HG03025 (cell line): ENCODE measurements around the gene GLYATL2.

Experiments used
- ATAC-seq: cut with Tn5 transposase; IDR thresholded peaks from one replicate; pipeline ENCODE4 v1.9.1; 2021; ENCODE audit warnings: mild to moderate bottlenecking, moderate library complexity; ENCODE audit not compliant: unreplicated experiment, low FRiP score

GLYATL2 gene

DNA sequence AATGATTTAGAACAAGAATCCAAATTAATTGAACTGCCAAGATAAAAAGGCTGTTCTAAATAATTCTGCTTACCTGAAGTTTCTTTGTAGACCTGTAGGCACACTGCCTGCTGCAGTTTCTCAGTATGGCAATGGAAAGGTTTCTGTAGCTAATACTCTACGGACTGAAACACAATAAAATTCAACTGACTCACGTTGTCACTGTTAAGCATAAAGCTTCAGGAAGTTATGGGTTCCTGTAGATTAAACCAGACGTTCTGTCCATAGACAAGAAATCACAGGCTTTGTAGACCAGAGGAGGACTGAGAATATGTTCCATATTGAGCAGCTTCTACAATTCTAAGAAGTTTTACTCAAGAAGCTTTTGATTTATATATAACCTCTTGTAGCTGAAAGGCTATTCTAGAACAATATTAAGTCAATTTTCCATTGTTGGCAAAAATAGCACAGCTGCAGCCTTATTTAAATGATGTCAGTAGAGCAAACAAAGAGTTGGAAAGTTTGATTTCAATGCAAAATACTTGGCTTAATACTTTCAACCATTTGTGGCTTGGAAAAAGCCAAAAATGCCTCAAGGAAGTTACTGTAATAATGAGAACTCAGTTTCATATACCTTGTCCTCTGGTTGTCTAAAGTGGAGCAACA, at the start of gene GLYATL2:
Gene GLYATL2 (minus strand): TSS at position 344 of the 645 bp plus-strand sequence. CDS start 5,092 bp downstream, outside the sequence.
- no peak for ATAC-seq

DNA sequence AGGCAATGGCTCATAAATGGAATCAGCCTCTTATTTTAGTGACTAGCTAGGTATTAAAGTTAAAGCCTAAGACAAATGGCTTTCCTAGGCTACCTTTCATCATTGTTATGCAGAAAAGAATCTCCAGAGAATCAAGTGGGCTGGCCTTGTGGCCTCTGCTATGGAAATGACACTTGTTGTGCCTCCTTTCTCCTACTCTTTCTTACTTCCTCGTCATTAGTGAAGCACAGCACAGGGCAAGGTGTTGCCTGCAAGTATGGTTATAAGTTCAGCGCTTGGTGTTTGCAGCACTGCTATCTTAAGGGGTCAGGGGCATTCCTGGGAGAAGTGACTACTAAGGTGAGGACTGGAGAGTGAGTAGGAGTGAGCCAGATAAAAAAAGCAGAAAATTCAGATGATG, 49.4 kb upstream of the GLYATL2 start:
- no peak for ATAC-seq

DNA sequence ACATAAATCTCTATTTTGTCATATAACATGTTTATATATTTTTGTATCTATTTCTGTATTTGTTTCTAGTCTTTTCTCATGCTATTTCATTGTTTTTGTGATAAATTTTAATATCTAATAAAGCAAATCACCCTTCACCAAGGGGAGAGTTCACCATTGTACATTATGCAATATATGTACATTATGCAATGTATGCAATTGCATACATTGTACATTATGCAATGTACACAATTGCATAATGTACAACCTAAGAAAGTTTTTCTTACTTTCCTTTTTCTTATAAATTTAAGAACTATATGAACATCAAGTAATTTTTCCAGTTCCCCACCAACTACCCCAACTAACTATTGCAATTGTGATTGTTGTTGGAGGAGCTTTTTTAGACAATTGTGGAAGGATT, 44.1 kb upstream of the GLYATL2 start:
- ATAC-seq, result no peak

DNA sequence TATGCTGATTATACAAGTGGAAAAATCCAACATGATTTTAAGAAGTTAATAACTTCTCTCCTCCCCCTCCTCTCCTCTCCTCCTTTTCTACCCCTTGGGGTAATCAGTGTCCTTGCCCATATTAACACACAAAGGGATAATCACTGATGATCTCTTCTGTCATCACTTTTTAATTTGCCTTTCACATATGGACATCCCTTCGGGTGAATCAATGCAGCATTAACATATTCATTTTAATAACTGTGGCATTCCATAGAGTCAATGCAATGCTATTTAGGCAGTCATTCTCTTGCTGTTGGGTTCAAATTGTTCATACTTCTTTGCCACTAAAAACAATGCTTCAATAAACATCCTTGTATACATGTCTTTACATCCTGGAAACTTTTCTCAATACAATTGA, 42.9 kb upstream of the GLYATL2 start:
- ATAC-seq, result no peak

DNA sequence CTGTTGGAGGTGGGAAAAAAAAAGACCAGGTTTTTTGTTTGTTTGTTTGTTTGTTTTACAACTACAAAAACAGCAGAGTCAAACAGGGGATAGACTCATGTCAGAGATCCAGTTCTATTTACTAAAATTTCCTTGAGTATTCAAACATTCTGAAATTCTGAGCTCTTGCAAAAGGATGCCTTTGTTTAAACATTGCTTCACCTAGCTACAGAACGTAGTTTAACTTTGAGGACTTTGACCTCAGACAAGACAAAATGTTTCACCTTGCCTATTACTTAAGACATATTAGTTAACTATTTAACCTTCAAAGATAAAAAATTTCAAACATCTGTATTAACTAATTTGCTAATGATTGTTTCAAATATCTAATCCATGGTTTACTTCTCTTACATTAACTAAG, 36.1 kb upstream of the GLYATL2 start:
- no peak for ATAC-seq

DNA sequence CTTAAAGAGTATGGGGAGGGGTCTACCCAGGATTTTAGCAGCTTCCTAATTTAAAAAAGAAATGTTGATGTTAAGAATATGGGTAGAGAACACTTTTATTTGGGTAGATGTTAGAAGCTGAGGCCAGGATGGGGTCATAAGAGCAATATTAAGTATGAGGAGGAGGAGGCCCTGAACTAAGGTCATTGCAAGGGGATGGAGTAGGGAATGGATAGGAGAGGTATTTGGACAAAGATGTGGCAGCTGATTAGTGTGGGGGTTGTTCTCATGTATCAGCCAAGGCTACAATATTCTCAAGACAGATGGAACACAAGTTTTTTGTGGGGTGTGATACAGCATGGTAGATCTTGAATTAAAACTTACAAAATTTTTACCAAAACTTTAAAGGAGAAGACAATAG, 35.7 kb upstream of the GLYATL2 start:
- ATAC-seq, result no peak

DNA sequence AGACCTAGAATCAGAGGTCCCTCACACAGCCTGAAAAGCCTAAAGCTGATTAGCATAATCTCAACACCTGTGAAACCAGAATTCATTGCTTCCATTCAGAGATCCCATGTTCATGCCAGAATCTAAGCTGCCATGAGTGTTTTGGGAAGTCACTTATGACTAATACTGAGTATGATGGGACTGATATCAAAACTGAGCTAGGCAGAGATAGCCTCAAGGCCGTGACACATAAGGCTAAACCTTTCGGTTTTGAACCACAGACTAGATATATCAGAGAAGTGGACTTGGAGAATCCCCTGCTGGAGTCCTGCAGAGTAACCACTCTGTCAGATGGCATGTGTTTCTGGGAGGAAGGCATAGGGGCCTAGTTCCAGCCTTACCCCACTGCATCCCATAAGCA, 23.1 kb upstream of the GLYATL2 start:
- no peak for ATAC-seq

GRCh38 chr11:58866788-58867187, 22.3 kb upstream of the GLYATL2 start:
- no peak for ATAC-seq

DNA sequence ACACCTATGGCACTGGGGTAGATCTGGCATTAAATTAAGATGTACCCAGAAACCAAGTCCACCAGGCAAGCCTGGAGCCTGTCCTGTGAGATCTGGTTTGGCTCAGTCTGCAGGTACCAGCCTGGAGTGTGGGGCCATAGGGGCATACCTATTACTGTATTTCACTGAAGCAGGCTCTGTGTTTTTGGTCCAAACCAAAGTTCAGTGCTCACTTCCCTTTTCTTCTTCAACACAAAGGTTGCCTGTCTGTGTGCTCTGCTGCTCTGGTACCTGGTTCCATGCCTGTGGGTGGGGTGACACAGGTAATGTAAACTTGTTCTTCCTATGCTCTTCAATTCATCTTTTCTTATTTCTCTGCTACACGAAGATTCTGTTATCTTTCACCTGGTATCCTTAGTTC, 19.8 kb upstream of the GLYATL2 start:
- ATAC-seq, result no peak

- ATAC-seq, result no peak
Measured at GRCh38 chr11:58863697-58864096, 19.2 kb upstream of the GLYATL2 start.

- no peak for ATAC-seq
Measured at GRCh38 chr11:58861533-58861932, 17.0 kb upstream of the GLYATL2 start.

GRCh38 chr11:58856806-58857205, 12.3 kb upstream of the GLYATL2 start:
- ATAC-seq, result no peak

GRCh38 chr11:58845386-58845785, 882 bp upstream of the GLYATL2 start:
- ATAC-seq, result no peak

GRCh38 chr11:58837707-58838388, 6.7 kb downstream of the GLYATL2 start:
- ATAC-seq, result no peak

DNA sequence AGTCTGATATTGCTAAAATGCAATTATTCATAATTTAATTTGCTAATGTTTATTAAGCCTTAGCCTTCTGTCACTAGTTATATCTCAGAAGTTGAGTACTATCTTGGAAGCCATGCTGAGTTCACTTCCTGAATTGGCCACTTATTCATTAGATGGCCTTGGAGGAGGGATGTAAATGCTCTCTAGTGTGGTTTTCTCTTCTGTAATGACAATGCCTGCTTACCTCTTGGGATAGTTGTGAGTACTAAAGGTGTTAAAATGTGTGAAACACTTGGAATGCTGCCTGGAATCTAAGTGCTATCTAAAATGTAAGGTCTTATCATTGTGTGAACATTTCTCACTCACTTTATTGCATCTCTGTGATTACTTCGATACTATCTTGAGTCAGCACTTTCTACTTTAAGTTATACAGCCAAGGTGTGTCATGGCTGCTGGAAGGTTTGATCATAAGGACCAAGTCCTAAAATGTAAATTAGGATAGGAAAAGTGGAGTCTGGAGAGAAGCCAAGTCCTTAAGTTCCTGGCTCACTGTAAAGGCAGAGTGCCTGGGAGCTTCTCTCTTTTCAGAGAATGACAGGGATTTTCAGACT, 12.4 kb downstream of the GLYATL2 start:
- no peak for ATAC-seq

DNA sequence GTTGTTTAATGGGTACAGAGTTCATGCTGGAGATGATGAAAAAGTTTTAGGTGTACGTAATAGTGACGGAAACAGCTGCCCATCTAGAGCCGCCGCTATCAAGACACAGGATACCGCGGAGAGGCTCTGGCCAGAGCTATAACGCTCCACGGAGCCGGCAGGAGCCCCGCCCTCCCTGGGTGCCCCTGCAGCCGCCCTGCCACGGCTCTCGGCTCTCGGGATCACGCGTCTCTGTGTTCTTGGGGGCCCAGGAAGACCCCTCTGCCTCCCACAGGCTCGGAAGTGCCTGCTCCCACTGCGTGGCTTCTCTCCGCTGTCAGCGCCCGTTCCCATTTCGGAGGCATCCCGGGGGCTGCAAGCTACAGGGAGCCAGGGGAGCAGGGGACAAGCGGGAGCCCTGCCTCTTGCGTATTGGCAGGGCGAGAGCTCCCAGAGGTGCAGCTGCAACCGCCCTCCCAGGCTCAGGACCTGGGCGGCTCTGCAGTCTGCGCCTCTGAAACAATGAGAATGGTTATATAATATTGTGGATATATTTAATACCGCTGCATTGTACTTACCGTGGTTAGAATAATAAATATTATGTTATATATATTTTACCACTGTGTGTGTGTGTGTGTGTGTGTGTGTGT, 13.7 kb downstream of the GLYATL2 start:
- ATAC-seq, result no peak

- no peak for ATAC-seq
Measured at GRCh38 chr11:58829786-58830185, 14.7 kb downstream of the GLYATL2 start.

- ATAC-seq, result no peak
Measured at GRCh38 chr11:58813693-58814092, 30.8 kb downstream of the GLYATL2 start.

GRCh38 chr11:58811499-58811898, 33.0 kb downstream of the GLYATL2 start:
- no peak for ATAC-seq

- ATAC-seq, result no peak
Measured at GRCh38 chr11:58807343-58807742, 37.2 kb downstream of the GLYATL2 start.

GRCh38 chr11:58805065-58805464, 39.4 kb downstream of the GLYATL2 start:
- no peak for ATAC-seq
